WERI-Rb-1 (cell line): ENCODE measurements around the gene ANKRD36.
"Not testable (repeated sequence)": the region's sequence is repeated elsewhere in the genome, so short reads cannot be mapped to it uniquely, and the experiment has no call there.

Experiments
- DNase-seq: peaks from one replicate; pipeline ENCODE4 v3.0.0-alpha.2; 2020
- H3K27ac ChIP-seq: fragments of 250-450 bp; sonication (Bioruptor Pico); 2 replicates; pipeline ENCODE4 v1.5.1; 2020; ENCODE audit warnings: mild to moderate bottlenecking, moderate library complexity
- H3K27me3 ChIP-seq: fragments of 250-450 bp; sonication (Bioruptor Pico); 2 replicates; pipeline ENCODE4 v1.5.1; 2021; ENCODE audit warnings: mild to moderate bottlenecking, low read depth, moderate library complexity; ENCODE audit not compliant: insufficient read depth, severe bottlenecking
- H3K36me3 ChIP-seq: fragments of 250-450 bp; sonication (Bioruptor Pico); 2 replicates; pipeline ENCODE4 v1.5.1; 2020; ENCODE audit warnings: mild to moderate bottlenecking, moderate library complexity
- H3K4me3 ChIP-seq: 2 replicates; pipeline ENCODE4 v1.5.1; 2011; ENCODE audit warnings: low read depth, mild to moderate bottlenecking, control low read depth, low read length
- H3K9me3 ChIP-seq: fragments of 250-450 bp; sonication (Bioruptor Pico); 2 replicates; pipeline ENCODE4 v1.5.1; 2021; ENCODE audit warnings: mild to moderate bottlenecking, moderate library complexity; ENCODE audit not compliant: severe bottlenecking
- TF ChIP-seq, protein P1 (sequence below): IDR thresholded peaks from 2 replicates; pipeline ENCODE4 v1.5.1; 2011; ENCODE audit warnings: low read depth, mild to moderate bottlenecking, control low read depth, inconsistent platforms, low read length

The ANKRD36 gene

DNA sequence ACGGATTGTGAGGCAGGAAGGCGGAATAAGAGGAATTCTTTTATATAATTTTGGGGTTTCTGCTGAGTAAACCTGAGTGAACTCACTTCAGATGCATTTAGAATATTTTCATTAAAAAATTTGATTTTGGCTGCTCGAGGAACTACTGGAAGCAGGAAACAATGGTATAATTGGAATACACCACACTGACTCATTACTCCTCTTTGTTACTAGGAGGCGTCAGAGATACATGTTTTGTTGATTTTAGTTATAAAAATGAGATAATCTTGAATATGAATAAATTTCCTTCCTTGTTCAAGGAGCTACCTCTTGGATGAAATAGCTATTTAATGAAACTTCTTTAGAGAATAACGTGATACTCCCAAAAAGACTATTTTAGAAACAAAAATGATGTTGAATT lies 97.4 kb downstream of the ANKRD36 start:
- no peak for DNase-seq
- Histone ChIP-seq H3K27ac (no peak overlapping the region), H3K9me3 (no peaks in the 10 kb centered on the region), H3K36me3 (no peaks in the 10 kb centered on the region), H3K4me3 (no peak overlapping the region), H3K27me3 (no peaks in the 10 kb centered on the region)
- TF ChIP-seq, protein P1, sequence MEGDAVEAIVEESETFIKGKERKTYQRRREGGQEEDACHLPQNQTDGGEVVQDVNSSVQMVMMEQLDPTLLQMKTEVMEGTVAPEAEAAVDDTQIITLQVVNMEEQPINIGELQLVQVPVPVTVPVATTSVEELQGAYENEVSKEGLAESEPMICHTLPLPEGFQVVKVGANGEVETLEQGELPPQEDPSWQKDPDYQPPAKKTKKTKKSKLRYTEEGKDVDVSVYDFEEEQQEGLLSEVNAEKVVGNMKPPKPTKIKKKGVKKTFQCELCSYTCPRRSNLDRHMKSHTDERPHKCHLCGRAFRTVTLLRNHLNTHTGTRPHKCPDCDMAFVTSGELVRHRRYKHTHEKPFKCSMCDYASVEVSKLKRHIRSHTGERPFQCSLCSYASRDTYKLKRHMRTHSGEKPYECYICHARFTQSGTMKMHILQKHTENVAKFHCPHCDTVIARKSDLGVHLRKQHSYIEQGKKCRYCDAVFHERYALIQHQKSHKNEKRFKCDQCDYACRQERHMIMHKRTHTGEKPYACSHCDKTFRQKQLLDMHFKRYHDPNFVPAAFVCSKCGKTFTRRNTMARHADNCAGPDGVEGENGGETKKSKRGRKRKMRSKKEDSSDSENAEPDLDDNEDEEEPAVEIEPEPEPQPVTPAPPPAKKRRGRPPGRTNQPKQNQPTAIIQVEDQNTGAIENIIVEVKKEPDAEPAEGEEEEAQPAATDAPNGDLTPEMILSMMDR = no peak

DNA sequence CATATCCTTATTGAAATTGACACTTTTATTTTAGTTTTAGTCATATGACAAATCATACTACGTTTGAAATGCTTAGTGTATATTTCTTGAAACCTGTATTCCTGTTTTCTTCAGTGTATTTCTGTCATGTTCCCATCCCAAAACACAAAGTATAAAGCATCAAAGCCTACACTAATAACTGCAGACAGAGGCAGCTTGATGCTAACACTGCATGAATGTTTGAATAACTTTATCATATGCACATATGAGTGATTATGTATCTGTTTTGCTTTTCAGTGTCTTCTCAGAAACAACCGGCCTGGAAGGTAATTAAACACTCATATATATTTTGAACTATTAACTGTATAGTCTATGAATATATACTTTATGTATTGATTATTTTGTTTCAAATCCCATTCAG lies 102.1 kb downstream of the ANKRD36 start:
- H3K27ac ChIP-seq, H3K36me3 ChIP-seq, H3K4me3 ChIP-seq, H3K9me3 ChIP-seq, DNase-seq, H3K27me3 ChIP-seq: not testable (repeated sequence)

DNA sequence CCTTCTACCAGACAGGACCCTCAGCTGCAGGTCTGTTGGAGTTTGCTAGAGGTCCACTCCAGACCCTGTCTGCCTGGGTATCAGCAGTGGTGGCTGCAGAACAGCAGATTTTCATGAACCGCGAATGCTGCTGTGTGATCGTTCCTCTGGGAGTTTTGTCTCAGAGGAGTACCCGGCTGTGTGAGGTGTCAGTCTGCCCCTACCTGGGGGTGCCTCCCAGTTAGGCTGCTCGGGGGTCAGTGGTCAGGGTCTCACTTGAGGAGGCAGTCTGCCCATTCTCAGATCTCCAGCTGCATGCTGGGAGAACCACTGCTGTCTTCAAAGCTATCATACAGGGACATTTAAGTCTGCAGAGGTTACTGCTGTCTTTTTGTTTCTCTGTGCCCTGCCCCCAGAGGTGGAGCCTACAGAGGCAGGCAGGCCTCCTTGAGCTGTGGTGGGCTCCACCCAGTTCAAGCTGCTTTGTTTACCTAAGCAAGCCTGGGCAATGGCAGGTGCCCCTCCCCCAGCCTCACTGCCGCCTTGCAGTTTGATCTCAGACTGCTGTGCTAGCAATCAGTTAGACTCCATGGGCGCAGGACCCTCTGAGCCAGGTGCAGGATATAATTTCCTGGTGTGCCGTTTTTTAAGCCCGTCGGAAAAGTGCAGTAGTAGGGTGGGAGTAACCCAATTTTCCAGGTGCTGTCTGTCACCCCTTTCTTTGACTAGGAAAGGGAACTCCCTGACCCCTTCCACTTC lies 118.1 kb downstream of the ANKRD36 start:
- not testable (repeated sequence) for H3K4me3 ChIP-seq, H3K36me3 ChIP-seq, DNase-seq, H3K9me3 ChIP-seq, H3K27ac ChIP-seq, H3K27me3 ChIP-seq

DNA sequence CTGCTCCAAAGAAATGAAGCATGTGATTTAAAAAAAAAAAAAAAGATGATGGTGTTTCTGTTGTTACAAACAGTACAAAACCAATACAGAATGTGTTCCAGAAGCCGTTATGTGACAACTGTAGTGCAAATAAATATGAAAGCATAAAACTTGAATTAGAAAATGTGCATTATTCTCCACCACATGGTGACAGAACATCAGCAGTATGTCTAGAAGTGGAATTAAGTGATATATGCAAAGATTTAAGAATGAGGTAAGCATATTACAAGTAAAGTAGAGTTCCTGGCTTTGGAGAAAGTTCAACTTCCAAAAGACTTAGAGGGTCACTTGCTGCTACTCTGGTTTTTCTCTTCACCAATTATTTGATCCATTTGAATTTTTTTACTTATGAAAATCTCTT lies 120.0 kb downstream of the ANKRD36 start:
- H3K36me3 ChIP-seq, H3K27me3 ChIP-seq, H3K9me3 ChIP-seq, H3K27ac ChIP-seq, DNase-seq, H3K4me3 ChIP-seq: not testable (repeated sequence)

DNA sequence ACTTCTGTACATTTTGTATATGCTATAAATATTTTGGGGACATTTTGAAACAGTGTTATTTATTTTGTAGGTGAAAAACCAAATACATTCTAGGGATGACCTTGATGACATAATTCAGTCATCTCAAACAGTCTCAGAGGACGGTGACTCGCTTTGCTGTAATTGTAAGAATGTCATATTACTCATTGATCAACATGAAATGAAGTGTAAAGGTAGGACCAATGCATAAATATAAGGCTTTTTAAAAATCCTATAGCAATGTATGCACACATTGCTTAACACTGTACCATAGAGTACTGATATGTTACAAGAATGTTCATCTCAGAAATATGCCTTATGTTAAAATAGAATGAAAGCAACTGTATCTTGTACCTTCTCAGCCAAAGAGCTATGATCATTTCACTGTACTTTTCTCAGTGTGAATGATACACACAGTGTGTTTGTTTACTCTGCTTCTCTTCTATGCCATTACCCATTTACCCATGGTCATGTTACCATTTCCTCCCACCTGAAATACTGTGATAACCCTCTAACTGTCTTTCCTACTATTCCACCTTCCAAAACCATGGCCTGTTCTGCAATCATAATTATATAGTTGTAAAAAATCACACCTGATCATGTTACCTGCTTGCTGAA lies 120.8 kb downstream of the ANKRD36 start:
- not testable (repeated sequence) for H3K36me3 ChIP-seq, DNase-seq, H3K27me3 ChIP-seq, H3K9me3 ChIP-seq, H3K4me3 ChIP-seq, H3K27ac ChIP-seq

DNA sequence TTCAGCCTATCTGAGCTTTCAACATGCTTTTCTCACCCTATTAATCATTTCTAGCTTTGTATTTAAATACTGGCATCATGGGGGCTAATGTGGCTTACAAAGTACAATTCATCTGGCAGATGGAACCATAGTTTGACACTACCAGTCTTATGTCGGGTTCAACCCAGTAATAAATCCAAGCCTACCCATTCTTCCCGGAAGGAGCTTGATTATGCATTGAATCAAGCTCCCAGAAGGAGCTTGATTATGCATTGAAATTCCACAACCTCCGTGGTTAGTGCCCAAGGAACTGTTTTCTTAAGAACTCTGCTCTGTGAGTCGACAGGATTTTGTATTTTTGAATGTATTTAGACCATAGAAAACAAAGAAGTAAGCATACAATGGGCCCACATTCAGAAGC lies 148.2 kb downstream of the ANKRD36 start:
- not testable (repeated sequence) for H3K27me3 ChIP-seq, H3K27ac ChIP-seq, H3K4me3 ChIP-seq, H3K9me3 ChIP-seq, H3K36me3 ChIP-seq, DNase-seq

DNA sequence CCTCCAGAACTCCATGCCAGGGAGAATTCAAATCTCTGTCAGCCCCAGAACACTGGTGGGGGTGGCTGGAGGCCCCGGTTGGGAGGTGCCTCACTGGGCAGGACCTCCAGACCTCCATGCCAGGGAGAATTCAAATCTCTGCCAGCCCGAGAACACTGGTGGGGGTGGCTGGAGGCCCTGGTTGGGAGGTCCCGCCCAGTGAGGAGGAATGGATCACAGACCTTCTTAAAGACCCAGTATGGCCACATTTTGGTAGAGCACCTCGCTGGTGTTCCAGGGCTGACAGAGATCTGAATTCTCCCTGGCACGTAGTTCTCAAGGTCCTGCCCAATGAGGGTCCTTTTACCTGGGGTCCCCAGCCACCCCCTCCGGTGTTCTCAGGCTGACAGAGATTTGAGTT lies 153.5 kb downstream of the ANKRD36 start:
- DNase-seq, H3K36me3 ChIP-seq, H3K27ac ChIP-seq: not testable (repeated sequence)

DNA sequence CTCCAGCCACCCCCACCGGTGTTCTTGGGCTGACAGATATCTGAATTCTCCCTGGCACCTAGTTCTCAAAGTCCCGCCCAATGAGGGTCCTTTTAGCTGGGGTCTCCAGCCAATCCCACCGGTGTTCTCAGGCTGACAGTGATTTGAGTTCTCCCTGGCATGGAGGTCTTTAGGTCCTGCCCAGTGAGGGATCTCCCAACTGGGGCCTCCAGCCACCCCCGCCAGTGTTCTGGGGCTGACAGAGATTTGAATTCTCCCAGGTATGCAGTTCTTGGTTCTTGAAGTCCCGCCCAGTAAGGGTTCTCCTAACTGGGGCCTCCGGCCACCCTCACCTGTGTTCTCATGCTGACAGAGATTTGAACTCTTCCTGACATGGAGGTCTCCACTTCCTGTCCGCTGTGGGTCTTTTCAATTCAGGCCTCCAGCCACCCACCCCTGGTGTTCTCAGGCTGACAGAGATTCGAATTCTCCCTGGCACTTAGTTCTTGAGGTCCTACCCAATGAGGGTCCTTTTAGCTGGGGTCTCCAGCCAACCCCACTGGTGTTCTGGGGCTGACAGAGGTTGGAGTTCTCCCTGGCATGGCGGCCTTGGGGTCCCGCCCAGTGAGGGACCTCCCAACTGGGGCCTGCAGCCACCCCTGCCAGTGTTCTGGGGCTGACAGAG lies 154.6 kb downstream of the ANKRD36 start:
- peak; percentile 7 for DNase-seq
- no peak overlapping the region for H3K27ac ChIP-seq
- H3K27me3 ChIP-seq = no peaks in the 10 kb centered on the region
- no peak overlapping the region for H3K4me3 ChIP-seq
- H3K9me3 ChIP-seq = no peaks in the 10 kb centered on the region
- TF ChIP-seq, protein P1 = no peak
- H3K36me3 ChIP-seq = no peaks in the 10 kb centered on the region

More for the DNA sequence above, 153.5 kb downstream of the ANKRD36 start:
- H3K4me3 ChIP-seq, H3K9me3 ChIP-seq, H3K27me3 ChIP-seq: not testable (repeated sequence)

DNA sequence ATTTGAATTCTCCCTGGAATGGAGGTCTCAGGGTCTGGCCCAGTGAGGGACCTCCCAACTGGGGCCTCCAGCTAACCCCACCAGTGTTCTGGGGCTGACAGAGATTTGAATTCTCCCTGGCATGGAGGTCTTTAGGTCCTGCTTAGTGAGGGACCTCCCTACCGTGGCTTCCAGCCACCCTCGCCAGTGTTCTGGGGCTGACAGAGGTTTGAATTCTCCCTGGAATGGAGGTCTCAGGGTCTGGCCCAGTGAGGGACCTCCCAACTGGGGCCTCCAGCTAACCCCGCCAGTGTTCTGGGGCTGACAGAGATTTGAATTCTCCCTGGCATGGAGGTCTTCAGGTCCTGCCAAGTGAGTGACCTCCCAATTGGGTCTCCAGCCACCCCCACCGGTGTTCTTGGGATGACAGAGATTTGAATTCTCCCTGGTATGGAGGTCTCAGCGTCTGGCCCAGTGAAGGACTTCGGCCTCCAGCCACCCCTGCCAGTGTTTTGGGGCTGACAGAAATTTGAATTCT lies 155.2 kb downstream of the ANKRD36 start:
- not testable (repeated sequence) for H3K4me3 ChIP-seq, H3K9me3 ChIP-seq, H3K27ac ChIP-seq, DNase-seq, H3K36me3 ChIP-seq, H3K27me3 ChIP-seq

DNA sequence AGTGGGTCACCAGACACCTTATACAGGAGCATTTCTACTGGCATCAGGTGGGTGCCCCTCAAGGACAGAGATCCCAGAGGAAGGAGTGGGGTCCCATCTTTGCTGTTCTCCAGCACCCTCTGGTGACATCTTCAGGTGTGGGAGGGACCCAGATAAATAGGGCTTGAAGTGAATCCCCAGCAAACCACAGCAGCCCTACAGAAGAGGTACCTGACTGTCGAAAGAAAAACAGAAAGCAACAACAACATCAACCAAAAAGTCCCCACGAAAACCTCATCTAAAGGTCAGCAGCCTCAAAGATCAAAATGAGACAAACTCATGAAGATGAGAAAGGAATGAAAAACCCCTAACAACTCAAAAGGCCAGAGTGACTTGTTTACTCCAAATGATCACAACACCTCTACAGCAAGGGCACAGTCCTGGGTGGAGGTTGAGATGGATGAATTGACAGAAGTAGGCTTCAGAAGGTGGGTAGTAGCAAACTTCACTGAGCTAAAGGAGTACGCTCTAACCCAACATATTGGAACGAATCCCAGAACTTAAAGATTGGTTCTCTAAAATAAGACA lies 163.4 kb downstream of the ANKRD36 start:
- not testable (repeated sequence) for H3K27me3 ChIP-seq, H3K9me3 ChIP-seq, DNase-seq, H3K36me3 ChIP-seq, H3K4me3 ChIP-seq, H3K27ac ChIP-seq

DNA sequence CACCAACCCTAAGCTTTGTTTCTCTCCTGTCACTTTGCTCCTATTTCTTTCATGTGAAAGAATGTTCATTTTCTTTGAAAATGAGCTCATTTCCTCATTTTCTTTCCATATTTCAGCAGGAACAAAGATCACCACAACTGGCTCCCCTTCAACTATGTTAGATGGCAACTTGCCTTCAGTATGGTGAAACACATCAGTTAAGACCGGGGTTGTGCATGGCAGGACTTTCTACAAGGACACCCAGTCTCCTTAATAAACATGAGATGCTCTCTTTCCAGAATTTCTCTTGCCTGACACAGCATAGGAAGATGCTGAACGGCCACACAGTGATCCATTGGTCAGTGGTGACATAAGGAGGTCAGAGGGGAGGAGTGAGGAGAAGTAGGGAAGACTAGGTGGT lies 172.2 kb downstream of the ANKRD36 start:
- not testable (repeated sequence) for H3K27ac ChIP-seq, H3K4me3 ChIP-seq, H3K9me3 ChIP-seq, H3K36me3 ChIP-seq, H3K27me3 ChIP-seq, DNase-seq

DNA sequence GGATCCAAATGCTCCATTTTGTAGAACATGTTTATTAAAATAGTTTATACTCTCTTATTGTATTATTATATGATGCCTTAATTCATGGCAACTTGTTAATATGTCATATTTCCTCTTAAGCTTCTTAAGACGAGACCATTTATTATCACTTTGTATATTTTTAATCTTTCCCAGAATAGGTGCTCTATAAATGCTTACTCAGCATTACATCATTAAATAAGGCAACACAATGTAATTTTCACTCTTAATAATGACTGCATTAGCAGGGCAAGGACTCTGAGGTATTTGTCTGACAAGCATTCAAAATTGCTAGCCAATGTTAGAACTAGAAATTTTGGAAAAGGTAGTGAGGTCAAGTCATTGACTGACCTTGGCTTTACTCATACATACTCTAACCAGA lies 180.7 kb downstream of the ANKRD36 start:
- DNase-seq, H3K4me3 ChIP-seq, H3K9me3 ChIP-seq, H3K27me3 ChIP-seq, H3K27ac ChIP-seq, H3K36me3 ChIP-seq: not testable (repeated sequence)
